ENCODE measurements around the gene RFX4. TPM values are rescaled to one million over a fixed set of nuclear protein-coding genes. Genes with fewer than 3 reads are reported as not detected.

Gene RFX4
- total and polyA plus RNA-seq, 4 experiments from 2014 or later: not detected

DNA sequence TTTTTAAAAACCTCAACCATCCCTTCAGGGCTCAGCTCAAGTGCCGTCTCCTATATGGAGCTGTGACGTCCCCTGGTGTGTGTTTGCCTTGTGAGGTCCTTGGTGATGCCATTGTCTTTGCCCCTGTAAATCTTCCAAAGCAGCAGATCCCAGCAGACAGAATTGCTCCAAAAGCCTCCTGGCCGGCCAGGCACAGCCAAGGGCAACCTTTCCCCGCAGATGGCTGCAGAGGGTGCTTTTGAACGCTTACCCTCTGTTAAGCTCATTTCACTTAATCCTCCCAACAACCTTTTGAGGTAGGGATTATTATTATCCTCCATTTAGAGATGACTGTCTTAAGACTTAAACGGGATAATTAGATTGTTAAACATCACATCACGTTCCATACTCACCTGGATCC lies 51.4 kb downstream of the RFX4 start:
- CTCF ChIA-PET (ENCODE audit: partially characterized antibody): no interaction called here
- H3K27me3 Mint-ChIP-seq: peaks cover 0 to 4% of the 10 kb centered on the region in 2 donors

GRCh38 chr12:106643000-106643399 lies 60.2 kb downstream of the RFX4 start:
- no peaks in the 10 kb centered on the region for H3K36me3 Mint-ChIP-seq
- ChIA-PET CTCF (ENCODE audit: partially characterized antibody) (no interaction called here), POLR2A (ENCODE audit: partially characterized antibody) (no interaction called here)
- no peak overlapping the region for H3K4me3 Mint-ChIP-seq
- Histone ChIP-seq H3K27ac (ENCODE audit: low read depth, low read length) (no peak overlapping the region), H3K27me3 (ENCODE audit: insufficient read depth, low read length) (no peaks in the 10 kb centered on the region), H3K4me1 (ENCODE audit: insufficient read depth, low read length) (no peaks in the 10 kb centered on the region), H3K4me3 (ENCODE audit: low read length in 2 of 2) (no peak overlapping the region), H3K9me3 (ENCODE audit: control insufficient read depth in 1 of 2, low read length in 2 of 2) (no peaks in the 10 kb centered on the region), H3K36me3 (ENCODE audit: insufficient read depth, low read length) (no peaks in the 10 kb centered on the region)
- peaks cover 8 to 11% of the 10 kb centered on the region in 2 donors for H3K27me3 Mint-ChIP-seq
- H3K9me3 Mint-ChIP-seq: no peaks in the 10 kb centered on the region
- H3K4me1 Mint-ChIP-seq: peaks cover 0 to 2% (median 1%) of the 10 kb centered on the region in 4 donors
- intact Hi-C loops (cut with micrococcal nuclease): no loop called here
- no peak overlapping the region for H3K27ac Mint-ChIP-seq
- DNase-seq: no peak

More for the DNA sequence above, 51.4 kb downstream of the RFX4 start:
- H3K27me3 ChIP-seq (ENCODE audit: insufficient read depth, low read length): no peaks in the 10 kb centered on the region
- H3K27ac ChIP-seq (ENCODE audit: low read depth, low read length): no peak overlapping the region
- Mint-ChIP-seq H3K4me3 (no peak overlapping the region), H3K9me3 (no peaks in the 10 kb centered on the region), H3K36me3 (no peaks in the 10 kb centered on the region), H3K4me1 (no peaks in the 10 kb centered on the region), H3K27ac (no peak overlapping the region)
- H3K9me3 ChIP-seq (ENCODE audit: control insufficient read depth in 1 of 2, low read length in 2 of 2): no peaks in the 10 kb centered on the region
- H3K4me1 ChIP-seq (ENCODE audit: insufficient read depth, low read length): no peaks in the 10 kb centered on the region
- intact Hi-C loops (cut with micrococcal nuclease): no loop called here
- H3K4me3 ChIP-seq (ENCODE audit: low read length in 2 of 2): no peak overlapping the region
- no peak for DNase-seq
- POLR2A ChIA-PET (ENCODE audit: partially characterized antibody): no interaction called here
- H3K36me3 ChIP-seq (ENCODE audit: insufficient read depth, low read length): no peaks in the 10 kb centered on the region

- no peaks in the 10 kb centered on the region for H3K4me1 ChIP-seq (ENCODE audit: insufficient read depth, low read length)
- ChIA-PET POLR2A (ENCODE audit: partially characterized antibody) (no interaction called here), CTCF (ENCODE audit: partially characterized antibody) (no interaction called here)
- no peak for DNase-seq
- intact Hi-C loops (cut with micrococcal nuclease): no loop called here
- peaks cover 0 to 4% (median 2%) of the 10 kb centered on the region in 4 donors for H3K4me1 Mint-ChIP-seq
- no peak overlapping the region for H3K4me3 Mint-ChIP-seq
- H3K27ac ChIP-seq (ENCODE audit: low read depth, low read length): no peak overlapping the region
- no peak overlapping the region for H3K4me3 ChIP-seq (ENCODE audit: low read length in 2 of 2)
- H3K27ac Mint-ChIP-seq: no peak overlapping the region
- H3K9me3 ChIP-seq (ENCODE audit: control insufficient read depth in 1 of 2, low read length in 2 of 2): no peaks in the 10 kb centered on the region
- H3K36me3 ChIP-seq (ENCODE audit: insufficient read depth, low read length): no peaks in the 10 kb centered on the region
- no peaks in the 10 kb centered on the region for H3K36me3 Mint-ChIP-seq
- H3K27me3 ChIP-seq (ENCODE audit: insufficient read depth, low read length): no peaks in the 10 kb centered on the region
- H3K27me3 Mint-ChIP-seq: peaks cover 10 to 12% of the 10 kb centered on the region in 2 donors
- H3K9me3 Mint-ChIP-seq: no peaks in the 10 kb centered on the region
These were observed 61.7 kb downstream of the RFX4 start for GRCh38 chr12:106644335-106645073.

GRCh38 chr12:106645074-106645421 lies 62.2 kb downstream of the RFX4 start:
- H3K36me3 Mint-ChIP-seq: no peaks in the 10 kb centered on the region
- H3K27ac Mint-ChIP-seq: no peak overlapping the region
- no peak overlapping the region for H3K4me3 Mint-ChIP-seq
- Histone ChIP-seq H3K27me3 (ENCODE audit: insufficient read depth, low read length) (no peaks in the 10 kb centered on the region), H3K36me3 (ENCODE audit: insufficient read depth, low read length) (no peaks in the 10 kb centered on the region), H3K9me3 (ENCODE audit: control insufficient read depth in 1 of 2, low read length in 2 of 2) (no peaks in the 10 kb centered on the region), H3K4me3 (ENCODE audit: low read length in 2 of 2) (no peak overlapping the region), H3K4me1 (ENCODE audit: insufficient read depth, low read length) (no peaks in the 10 kb centered on the region), H3K27ac (ENCODE audit: low read depth, low read length) (no peak overlapping the region)
- intact Hi-C loops (cut with micrococcal nuclease): no loop called here
- H3K9me3 Mint-ChIP-seq: no peaks in the 10 kb centered on the region
- DNase-seq: no peak
- H3K27me3 Mint-ChIP-seq: peaks cover 9 to 10% of the 10 kb centered on the region in 2 donors
- ChIA-PET POLR2A (ENCODE audit: partially characterized antibody) (no interaction called here), CTCF (ENCODE audit: partially characterized antibody) (no interaction called here)
- H3K4me1 Mint-ChIP-seq: peaks cover 0 to 4% (median 2%) of the 10 kb centered on the region in 4 donors

DNA sequence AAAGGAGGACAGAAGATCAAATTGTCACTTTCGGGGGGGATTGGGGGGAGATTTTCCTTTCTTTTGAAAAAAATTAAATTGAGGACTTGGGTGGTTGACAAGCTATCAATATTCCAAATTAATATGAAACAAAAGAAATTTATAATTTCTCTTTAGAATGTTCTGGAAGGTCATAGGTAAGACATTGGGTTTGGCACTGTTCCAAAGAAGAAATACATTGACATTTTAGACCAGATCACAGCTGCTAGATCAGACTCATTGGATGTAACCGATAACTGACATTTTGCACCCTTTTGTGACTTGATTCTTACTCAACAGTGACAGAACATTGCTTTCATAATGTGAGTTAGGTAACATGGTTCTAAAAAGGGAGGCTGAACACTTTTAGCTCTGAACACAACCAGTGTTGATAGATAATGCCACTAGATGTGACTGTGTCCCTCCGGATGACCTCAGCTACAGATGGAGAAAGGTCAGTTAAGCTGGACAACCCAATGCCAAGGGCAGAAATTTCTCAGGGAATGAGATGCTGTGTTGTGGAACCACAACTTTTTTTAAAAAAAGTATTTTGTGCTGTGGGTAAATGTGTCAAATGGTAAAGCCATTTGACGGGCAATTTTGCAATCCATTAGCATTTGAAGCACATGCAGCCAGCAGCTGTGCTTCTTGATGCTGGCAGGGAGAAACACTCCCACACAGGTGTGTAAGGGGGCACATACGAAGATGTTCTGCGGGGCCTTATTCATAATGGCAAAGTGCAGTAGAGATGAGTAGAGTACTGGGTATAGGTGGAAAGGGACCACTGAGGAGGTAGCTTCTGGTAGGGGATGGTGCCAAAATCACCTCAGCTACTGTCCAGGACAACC lies 62.9 kb downstream of the RFX4 start:
- POLR2A ChIA-PET (ENCODE audit: partially characterized antibody): no interaction called here
- intact Hi-C loops (cut with micrococcal nuclease): no loop called here
- CTCF ChIA-PET (ENCODE audit: partially characterized antibody): interaction anchor here (1.0 kb wide), 1 partner anchor 196 kb away, joined by 5 read pairs; no protein-coding TSS in a partner anchor
- no peak overlapping the region for H3K4me3 ChIP-seq (ENCODE audit: low read length in 2 of 2)
- H3K27ac ChIP-seq (ENCODE audit: low read depth, low read length): no peak overlapping the region
- H3K36me3 Mint-ChIP-seq: no peaks in the 10 kb centered on the region
- no peaks in the 10 kb centered on the region for H3K9me3 ChIP-seq (ENCODE audit: control insufficient read depth in 1 of 2, low read length in 2 of 2)
- H3K4me3 Mint-ChIP-seq: no peak overlapping the region
- DNase-seq: no peak
- H3K4me1 ChIP-seq (ENCODE audit: insufficient read depth, low read length): no peaks in the 10 kb centered on the region
- H3K27me3 Mint-ChIP-seq: peaks cover 7 to 10% of the 10 kb centered on the region in 2 donors
- H3K4me1 Mint-ChIP-seq: peaks cover 0 to 4% (median under 1%) of the 10 kb centered on the region in 4 donors
- no peaks in the 10 kb centered on the region for H3K36me3 ChIP-seq (ENCODE audit: insufficient read depth, low read length)
- H3K27me3 ChIP-seq (ENCODE audit: insufficient read depth, low read length): no peaks in the 10 kb centered on the region
- no peak overlapping the region for H3K27ac Mint-ChIP-seq
- no peaks in the 10 kb centered on the region for H3K9me3 Mint-ChIP-seq

DNA sequence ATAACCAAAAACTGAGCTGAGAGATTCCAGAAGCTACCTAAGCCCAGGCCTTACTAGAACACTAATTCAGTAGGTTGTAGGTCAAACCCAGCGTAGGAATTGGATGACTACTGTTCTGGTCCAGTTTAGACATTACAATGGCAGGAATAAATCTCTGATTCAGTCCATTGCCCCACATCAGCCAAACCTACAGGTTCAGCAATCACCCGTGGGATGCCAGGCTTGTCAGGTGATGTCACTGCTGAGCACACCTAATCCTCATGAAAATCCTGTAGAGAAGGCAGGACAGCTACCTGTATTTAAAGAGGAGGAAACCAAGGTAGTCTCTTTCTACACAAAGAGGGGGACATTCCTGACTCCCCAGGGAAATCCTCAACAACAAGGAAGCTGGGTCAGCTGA lies 63.7 kb downstream of the RFX4 start:
- Mint-ChIP-seq H3K9me3 (no peaks in the 10 kb centered on the region), H3K36me3 (no peaks in the 10 kb centered on the region), H3K4me1 (peaks cover 0 to 4% (median under 1%) of the 10 kb centered on the region in 4 donors), H3K27ac (no peak overlapping the region), H3K27me3 (peaks cover 4 to 8% of the 10 kb centered on the region in 2 donors), H3K4me3 (no peak overlapping the region)
- CTCF ChIA-PET (ENCODE audit: partially characterized antibody): interaction anchor here (1.0 kb wide), 1 partner anchor 195 kb away, joined by 5 read pairs; no protein-coding TSS in a partner anchor
- no peaks in the 10 kb centered on the region for H3K36me3 ChIP-seq (ENCODE audit: insufficient read depth, low read length)
- intact Hi-C loops (cut with micrococcal nuclease): no loop called here
- H3K27me3 ChIP-seq (ENCODE audit: insufficient read depth, low read length): no peaks in the 10 kb centered on the region
- H3K4me1 ChIP-seq (ENCODE audit: insufficient read depth, low read length): no peaks in the 10 kb centered on the region
- H3K4me3 ChIP-seq (ENCODE audit: low read length in 2 of 2): no peak overlapping the region
- no peaks in the 10 kb centered on the region for H3K9me3 ChIP-seq (ENCODE audit: control insufficient read depth in 1 of 2, low read length in 2 of 2)
- POLR2A ChIA-PET (ENCODE audit: partially characterized antibody): no interaction called here
- no peak for DNase-seq
- no peak overlapping the region for H3K27ac ChIP-seq (ENCODE audit: low read depth, low read length)

DNA sequence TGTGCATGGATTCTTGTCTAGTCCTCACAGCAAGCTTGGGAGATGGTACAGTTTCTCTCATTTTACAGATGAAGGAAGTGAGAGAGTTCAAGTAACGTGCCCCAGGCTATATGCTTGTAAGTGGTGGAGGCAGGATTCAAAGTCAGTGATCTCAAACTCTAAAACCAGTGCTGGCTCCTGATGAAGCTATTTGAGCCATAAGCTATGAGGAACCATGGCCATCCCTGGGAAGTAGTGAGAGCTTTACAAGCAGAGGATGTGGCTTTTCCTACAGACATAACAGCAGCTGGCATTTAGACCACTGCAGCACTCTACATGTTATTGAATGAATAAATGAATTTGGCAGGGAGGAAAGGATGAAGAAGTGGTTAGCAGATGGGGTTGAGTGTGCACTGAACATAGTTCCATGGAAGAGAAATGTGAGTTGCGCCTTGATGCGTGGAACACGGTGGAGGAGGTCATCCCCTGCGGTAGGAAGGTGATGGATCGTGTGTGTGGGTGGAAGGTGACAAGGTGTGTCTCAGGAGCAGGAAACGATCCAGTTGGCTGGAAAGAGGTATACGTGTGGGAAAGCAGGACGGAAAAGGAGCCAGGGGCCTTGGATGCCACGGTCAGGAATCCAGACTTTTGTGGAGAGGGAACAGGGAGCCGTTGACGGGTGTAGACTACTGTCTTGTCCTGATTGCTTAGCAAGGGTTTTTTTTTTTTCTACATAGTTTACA lies 65.2 kb downstream of the RFX4 start:
- Histone ChIP-seq H3K27me3 (ENCODE audit: insufficient read depth, low read length) (no peaks in the 10 kb centered on the region), H3K4me1 (ENCODE audit: insufficient read depth, low read length) (no peaks in the 10 kb centered on the region), H3K27ac (ENCODE audit: low read depth, low read length) (no peak overlapping the region), H3K9me3 (ENCODE audit: control insufficient read depth in 1 of 2, low read length in 2 of 2) (no peaks in the 10 kb centered on the region), H3K4me3 (ENCODE audit: low read length in 2 of 2) (no peak overlapping the region), H3K36me3 (ENCODE audit: insufficient read depth, low read length) (no peaks in the 10 kb centered on the region)
- intact Hi-C loops (cut with micrococcal nuclease): no loop called here
- peaks cover 0 to 4% (median under 1%) of the 10 kb centered on the region in 4 donors for H3K4me1 Mint-ChIP-seq
- H3K27me3 Mint-ChIP-seq: peaks cover 4% of the 10 kb centered on the region in 2 donors
- POLR2A ChIA-PET (ENCODE audit: partially characterized antibody): no interaction called here
- H3K9me3 Mint-ChIP-seq: no peaks in the 10 kb centered on the region
- peak overlapping the region in 1 of 7 donors; percentile 39 for H3K27ac Mint-ChIP-seq
- no peaks in the 10 kb centered on the region for H3K36me3 Mint-ChIP-seq
- CTCF ChIA-PET (ENCODE audit: partially characterized antibody): interaction anchor here (2.1 kb wide), 1 partner anchor 9 kb away, joined by 4 read pairs; no protein-coding TSS in a partner anchor
- DNase-seq: no peak
- H3K4me3 Mint-ChIP-seq: no peak overlapping the region

Data from CD4-positive, alpha-beta memory T cell (primary cell).